CD8-positive, alpha-beta memory T cell (primary cell): ENCODE data around the gene ADGRB2. TPM values are rescaled to one million over a fixed set of nuclear protein-coding genes. Genes with fewer than 3 reads are reported as not detected.
A peak's percentile ranks its signal among the peaks of the same experiment; 100 is the strongest.

Experiments used
- CTCF ChIA-PET: fragments of 350-600 bp; sonication (Branson Sonifier 250); formaldehyde crosslinking; loops from one replicate; lab custom pipeline; 2021; ENCODE audit warnings: antibody characterized with exemption; lab: Charles Lee
- POLR2A ChIA-PET: fragments of 350-600 bp; sonication (Branson Sonifier 250); formaldehyde crosslinking; loops from one replicate; lab custom pipeline; 2021; ENCODE audit warnings: antibody characterized with exemption; lab: Charles Lee
- DNase-seq, 5 donors: peaks; one replicate each; pipeline versions ENCODE4 v3.0.0 to v3.0.0-alpha.2; 2020 to 2022; ENCODE audit warnings: mixed read lengths in 1 of 5
- H3K27ac ChIP-seq: one replicate; pipeline ENCODE4 v1.7.0; 2013; ENCODE audit warnings: low read depth, mild to moderate bottlenecking, low read length, moderate library complexity
- H3K27me3 ChIP-seq: 2 replicates; pipeline ENCODE4 v1.7.0; 2013; ENCODE audit warnings: low read length, mild to moderate bottlenecking; ENCODE audit not compliant: insufficient read depth, poor library complexity, severe bottlenecking
- H3K36me3 ChIP-seq: 2 replicates; pipeline ENCODE4 v1.7.0; 2013; ENCODE audit warnings: mild to moderate bottlenecking, low read length, moderate library complexity; ENCODE audit not compliant: insufficient read depth
- H3K4me1 ChIP-seq: 2 replicates; pipeline ENCODE4 v1.7.0; 2013; ENCODE audit warnings: mild to moderate bottlenecking, low read length, moderate library complexity; ENCODE audit not compliant: insufficient read depth
- H3K4me3 ChIP-seq: 2 replicates; pipeline ENCODE4 v1.7.0; 2013; ENCODE audit warnings: mild to moderate bottlenecking, low read length
- H3K9me3 ChIP-seq: 2 replicates; pipeline ENCODE4 v1.7.0; 2013; ENCODE audit warnings: mild to moderate bottlenecking, low read length
- H3K27ac Mint-ChIP-seq, 8 donors: one replicate each; pipeline ENCODE4 v1.8.0; 2020 to 2021; ENCODE audit warnings: mixed read lengths in 8 of 8, mild to moderate bottlenecking in 6 of 8, inconsistent platforms in 3 of 8, moderate library complexity in 3 of 8
- H3K27me3 Mint-ChIP-seq, 2 donors: one replicate each; pipeline ENCODE4 v1.8.0; 2020 to 2021; ENCODE audit warnings: mixed read lengths in 2 of 2, mild to moderate bottlenecking in 1 of 2, moderate library complexity in 1 of 2
- H3K36me3 Mint-ChIP-seq, 3 donors: one replicate each; pipeline ENCODE4 v1.8.0; 2020 to 2021; ENCODE audit warnings: mixed read lengths in 3 of 3, inconsistent platforms in 1 of 3, mild to moderate bottlenecking in 1 of 3
- H3K4me1 Mint-ChIP-seq, 3 donors: one replicate each; pipeline ENCODE4 v1.8.0; 2020 to 2021; ENCODE audit warnings: mixed read lengths in 3 of 3, inconsistent platforms in 1 of 3, mild to moderate bottlenecking in 1 of 3
- H3K4me3 Mint-ChIP-seq, 7 donors: one replicate each; pipeline ENCODE4 v1.8.0; 2020 to 2021; ENCODE audit warnings: mixed read lengths in 7 of 7, mild to moderate bottlenecking in 6 of 7, moderate library complexity in 4 of 7, inconsistent platforms in 2 of 7
- H3K9me3 Mint-ChIP-seq, 5 donors: one replicate each; pipeline ENCODE4 v1.8.0; 2020 to 2022; ENCODE audit warnings: mixed read lengths in 5 of 5, mild to moderate bottlenecking in 3 of 5, moderate library complexity in 2 of 5, inconsistent platforms in 1 of 5
- polyA plus RNA-seq: library from polyadenylated mRNA; unstranded; fragments of 300-500 nt; fragmentation: Illumina TruSeq; gene quantifications from one replicate; pipeline ENCODE4 v1.2.3, GENCODE V29; 2021
- total RNA-seq, 2 experiments: library from RNA; stranded (reverse); gene quantifications; one replicate each; pipeline ENCODE4 v1.2.3, GENCODE V29; 2021

Gene ADGRB2
- total and polyA plus RNA-seq, 3 experiments from 2014 or later = 0.24 to 0.57 (median 0.35) TPM

DNA sequence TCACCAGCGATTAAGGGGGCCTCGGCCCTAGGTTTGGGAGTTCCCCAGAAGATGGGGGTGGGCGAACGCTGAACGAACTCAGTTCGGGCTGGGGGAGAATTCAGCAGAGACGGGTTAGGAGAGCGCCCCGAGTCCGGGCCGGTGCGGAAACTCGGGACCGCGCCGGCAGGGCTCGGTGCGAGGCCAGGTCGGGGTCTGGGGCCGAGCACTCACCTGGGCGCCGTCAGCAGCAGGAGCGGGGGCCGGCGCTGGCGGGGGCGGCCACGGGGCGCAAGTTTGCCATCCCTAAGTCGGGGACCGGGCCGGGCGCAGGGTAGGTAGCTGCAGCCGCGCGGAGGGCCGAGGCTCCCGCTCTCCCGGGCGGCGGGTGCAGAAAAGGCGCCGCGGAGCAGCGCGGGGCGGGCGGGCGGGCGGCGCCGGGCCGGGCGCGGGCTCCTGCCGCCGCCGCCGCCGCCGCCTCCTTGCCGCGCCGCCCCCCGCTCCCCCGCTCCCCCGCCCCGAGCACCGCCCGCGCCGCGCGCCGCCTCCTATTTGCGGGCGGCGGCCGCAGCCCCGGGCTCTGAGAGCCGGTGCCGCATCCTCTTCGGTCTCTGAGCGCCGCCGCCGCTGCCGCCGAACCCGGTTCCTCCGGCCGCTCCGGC is 349 bp downstream of the ADGRB2 start:
- H3K27me3 Mint-ChIP-seq = peaks cover 13 to 14% of the 10 kb centered on the region in 2 donors
- H3K4me3 Mint-ChIP-seq = peak overlapping the region; percentile 79 to 92 (median 81)
- H3K9me3 ChIP-seq = no peaks in the 10 kb centered on the region
- H3K27me3 ChIP-seq = peaks cover 18% of the 10 kb centered on the region
- H3K27ac Mint-ChIP-seq = peak overlapping the region in 1 of 8 donors; percentile 60
- H3K27ac ChIP-seq = no peak overlapping the region
- H3K4me1 Mint-ChIP-seq = peaks cover 23 to 43% (median 25%) of the 10 kb centered on the region in 3 donors
- POLR2A ChIA-PET = no interaction called here
- CTCF ChIA-PET = interaction anchor here (0.7 to 6.6 kb wide), 12 partner anchors 13 to 200 kb away, joined by 3 to 54 read pairs (median 5); no protein-coding TSS in a partner anchor
- H3K4me1 ChIP-seq = peaks cover 32% of the 10 kb centered on the region
- H3K4me3 ChIP-seq = peak overlapping the region; percentile 60
- H3K36me3 Mint-ChIP-seq = peaks cover 0 to 1% (median 0%) of the 10 kb centered on the region in 3 donors
- no peaks in the 10 kb centered on the region for H3K36me3 ChIP-seq
- DNase-seq = peak in 2 of 5 donors; percentile 21 to 33
- H3K9me3 Mint-ChIP-seq = no peaks in the 10 kb centered on the region

DNA sequence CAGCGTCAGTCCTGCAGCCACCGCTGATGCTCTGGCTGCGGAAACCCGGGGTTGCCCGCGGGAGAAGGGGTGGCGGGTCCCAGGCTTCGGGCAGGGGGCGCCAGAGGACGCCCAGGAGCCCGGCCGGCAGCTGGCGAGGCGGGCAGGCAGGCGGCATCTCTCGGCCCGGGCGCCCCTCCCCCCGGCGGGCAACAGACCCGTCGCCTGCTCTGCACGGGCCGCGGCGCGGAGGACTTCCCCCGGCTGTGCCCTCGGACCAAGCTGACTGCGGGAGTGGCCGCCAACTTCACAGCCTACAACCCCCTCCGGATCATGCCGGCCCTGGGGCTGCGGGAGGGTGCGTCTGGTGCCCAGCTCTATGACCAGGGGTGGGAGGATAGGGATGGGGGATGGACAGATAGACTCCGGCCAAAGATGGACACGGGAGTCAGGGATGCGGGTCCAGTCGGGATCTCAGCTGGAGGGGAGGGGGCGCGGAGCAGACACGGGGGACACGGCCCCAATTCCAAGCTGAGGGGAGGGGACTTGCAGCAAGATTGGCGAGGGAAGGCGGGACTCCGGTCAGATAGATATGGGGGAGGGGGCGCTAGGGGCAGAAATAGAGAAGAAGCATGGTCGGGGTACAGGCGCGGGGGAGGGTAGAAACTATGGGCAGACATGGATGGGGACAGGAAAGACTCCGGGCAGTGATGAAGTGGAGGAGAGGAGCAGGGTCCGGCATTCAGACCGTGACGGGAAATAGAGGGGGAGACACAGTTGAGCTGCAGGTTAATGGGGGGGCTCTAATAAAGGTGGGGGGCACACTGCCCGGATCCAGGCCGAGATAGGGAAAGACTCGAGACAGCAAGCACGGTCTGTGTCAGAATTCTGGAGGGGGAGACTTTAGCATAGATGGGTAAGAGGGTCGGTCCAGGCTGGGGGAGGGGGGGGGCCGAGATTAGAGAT is 1.1 kb downstream of the ADGRB2 start:
- H3K4me3 ChIP-seq = peak overlapping the region; percentile 60
- POLR2A ChIA-PET = no interaction called here
- H3K9me3 ChIP-seq = no peaks in the 10 kb centered on the region
- CTCF ChIA-PET = interaction anchor here (0.7 to 6.6 kb wide), 15 partner anchors 12 to 223 kb away, joined by 3 to 54 read pairs (median 5); no protein-coding TSS in a partner anchor
- peak; percentile 60 to 78 (median 67) for DNase-seq
- H3K4me1 ChIP-seq = peaks cover 32% of the 10 kb centered on the region
- Mint-ChIP-seq H3K36me3 (peaks cover 0 to 1% (median 0%) of the 10 kb centered on the region in 3 donors), H3K9me3 (no peaks in the 10 kb centered on the region), H3K4me3 (peak overlapping the region; percentile 79 to 92 (median 81)), H3K27me3 (peaks cover 13 to 14% of the 10 kb centered on the region in 2 donors), H3K27ac (peak overlapping the region in 2 of 8 donors; percentile 21 to 42), H3K4me1 (peaks cover 20 to 41% (median 22%) of the 10 kb centered on the region in 3 donors)
- H3K27ac ChIP-seq = no peak overlapping the region
- no peaks in the 10 kb centered on the region for H3K36me3 ChIP-seq
- peaks cover 18% of the 10 kb centered on the region for H3K27me3 ChIP-seq

DNA sequence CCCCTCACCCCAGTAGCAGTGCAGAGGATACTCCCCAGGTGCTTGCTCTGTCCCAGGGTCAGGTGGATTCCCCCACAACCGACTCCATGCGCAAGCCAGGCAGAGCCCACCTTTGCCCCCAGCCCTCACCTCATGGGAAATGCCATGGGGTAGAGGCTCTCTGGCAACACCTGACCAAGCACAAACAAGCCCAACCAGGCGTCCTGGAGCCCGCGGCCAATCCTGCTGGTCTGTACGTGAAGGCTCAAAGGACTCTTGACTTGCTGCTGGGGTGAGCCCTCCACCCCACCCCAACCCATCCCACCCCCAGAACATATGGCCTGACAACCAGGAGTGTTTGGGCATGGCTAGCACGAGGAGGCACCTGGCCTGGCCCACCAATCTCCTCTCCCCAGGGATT is 1.8 kb downstream of the ADGRB2 start:
- Histone ChIP-seq H3K9me3 (no peaks in the 10 kb centered on the region), H3K36me3 (no peaks in the 10 kb centered on the region), H3K27me3 (peaks cover 18% of the 10 kb centered on the region), H3K4me1 (peaks cover 32% of the 10 kb centered on the region), H3K27ac (no peak overlapping the region), H3K4me3 (no peak overlapping the region)
- peaks cover 0 to 1% (median 0%) of the 10 kb centered on the region in 3 donors for H3K36me3 Mint-ChIP-seq
- H3K4me3 Mint-ChIP-seq = peak overlapping the region in 6 of 7 donors; percentile 26 to 79 (median 58)
- POLR2A ChIA-PET = no interaction called here
- no peaks in the 10 kb centered on the region for H3K9me3 Mint-ChIP-seq
- peaks cover 20 to 41% (median 22%) of the 10 kb centered on the region in 3 donors for H3K4me1 Mint-ChIP-seq
- CTCF ChIA-PET = interaction anchor here (0.9 to 6.6 kb wide), 9 partner anchors 11 to 223 kb away, joined by 3 to 54 read pairs (median 6); no protein-coding TSS in a partner anchor
- DNase-seq = no peak
- peaks cover 13 to 14% of the 10 kb centered on the region in 2 donors for H3K27me3 Mint-ChIP-seq
- H3K27ac Mint-ChIP-seq = no peak overlapping the region

DNA sequence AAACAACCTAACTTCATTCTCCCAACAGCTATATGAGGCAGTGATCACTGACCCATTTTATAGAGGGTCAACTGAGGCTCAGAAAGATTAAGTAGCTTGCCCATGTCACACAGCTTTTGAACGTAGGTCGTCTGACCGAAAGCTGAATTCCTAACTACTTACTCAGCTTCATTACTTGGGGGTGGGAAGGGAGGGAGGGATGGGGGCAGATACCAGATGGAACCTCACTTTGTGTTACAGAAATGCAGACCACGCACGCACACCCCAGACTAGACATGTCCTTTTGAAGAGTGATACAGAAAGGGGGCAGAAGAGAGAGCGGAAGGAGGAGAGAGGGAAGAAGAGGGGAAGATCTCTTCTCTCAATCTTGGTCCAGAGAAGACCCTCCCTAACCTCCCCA is 2.3 kb downstream of the ADGRB2 start:
- Mint-ChIP-seq H3K9me3 (no peaks in the 10 kb centered on the region), H3K27ac (no peak overlapping the region), H3K4me3 (peak overlapping the region; percentile 44 to 85 (median 72)), H3K36me3 (peaks cover 0 to 1% (median 0%) of the 10 kb centered on the region in 3 donors), H3K27me3 (peaks cover 13 to 14% of the 10 kb centered on the region in 2 donors), H3K4me1 (peaks cover 20 to 41% (median 22%) of the 10 kb centered on the region in 3 donors)
- Histone ChIP-seq H3K4me3 (no peak overlapping the region), H3K4me1 (peaks cover 32% of the 10 kb centered on the region), H3K27ac (no peak overlapping the region), H3K9me3 (no peaks in the 10 kb centered on the region), H3K27me3 (peaks cover 18% of the 10 kb centered on the region), H3K36me3 (no peaks in the 10 kb centered on the region)
- POLR2A ChIA-PET = no interaction called here
- CTCF ChIA-PET = interaction anchor here (1.6 to 6.6 kb wide), 5 partner anchors 10 to 224 kb away, joined by 4 to 54 read pairs (median 8); no protein-coding TSS in a partner anchor
- no peak for DNase-seq

DNA sequence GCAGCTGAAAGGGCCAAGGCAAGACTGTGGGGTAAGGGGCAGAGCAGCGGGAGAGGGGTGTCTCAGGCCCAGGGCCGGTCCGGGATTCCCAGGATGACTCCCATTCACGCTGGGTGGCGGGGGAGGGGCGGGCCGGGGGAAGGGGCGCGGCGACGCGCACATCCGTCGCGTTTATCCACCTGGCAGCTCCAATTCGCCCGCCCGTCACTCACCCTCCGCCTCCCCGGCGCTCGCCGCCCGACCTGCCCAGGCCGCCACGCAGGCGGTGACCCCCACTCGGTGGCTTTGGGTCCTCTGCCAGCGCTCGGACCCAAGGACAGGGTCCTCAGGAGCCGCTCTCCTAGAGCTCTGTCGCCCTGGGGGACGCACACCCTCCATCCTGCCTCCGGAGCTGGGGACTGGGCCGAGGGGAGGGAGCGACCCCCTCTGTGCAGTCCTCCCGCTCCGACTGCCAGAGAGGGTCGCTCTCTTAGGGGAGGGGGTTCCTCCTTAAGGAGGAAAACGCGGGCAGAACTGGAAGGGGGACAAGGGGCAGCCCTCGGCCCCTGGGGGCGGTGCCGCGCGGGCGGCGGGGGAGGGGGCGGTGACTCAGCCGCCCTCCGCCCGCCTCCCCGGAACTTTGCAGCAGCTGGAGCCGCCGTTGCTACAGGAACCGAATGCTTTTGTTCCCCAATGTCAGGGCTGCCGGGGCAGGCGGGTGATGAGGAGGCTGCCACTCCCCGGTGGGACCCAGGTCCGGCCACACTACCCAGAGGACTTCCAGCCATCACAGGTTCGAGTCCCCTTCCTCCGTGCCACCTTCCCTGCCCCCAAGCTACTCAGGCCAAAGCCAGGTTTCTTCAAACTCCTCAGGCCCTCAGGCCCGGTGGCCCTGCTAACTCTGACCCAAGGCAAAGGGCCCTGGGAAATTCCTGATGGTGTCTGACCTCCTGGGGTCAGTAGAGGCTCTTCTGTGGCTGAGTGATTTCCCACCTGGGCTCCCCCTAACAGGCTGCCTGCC is 3.4 kb downstream of the ADGRB2 start:
- H3K27ac Mint-ChIP-seq = peak overlapping the region in 2 of 8 donors; percentile 11 to 73
- Histone ChIP-seq H3K4me3 (peak overlapping the region; percentile 67), H3K4me1 (peaks cover 32% of the 10 kb centered on the region), H3K27me3 (peaks cover 18% of the 10 kb centered on the region), H3K36me3 (no peaks in the 10 kb centered on the region), H3K9me3 (no peaks in the 10 kb centered on the region), H3K27ac (no peak overlapping the region)
- H3K9me3 Mint-ChIP-seq = no peaks in the 10 kb centered on the region
- POLR2A ChIA-PET = interaction anchor here (0.8 to 1.5 kb wide), 4 partner anchors 8 to 253 kb away, joined by 3 to 4 read pairs (median 4); partner anchors contain the start of gene KHDRBS1
- peak; percentile 49 to 82 (median 55) for DNase-seq
- H3K4me1 Mint-ChIP-seq = peaks cover 20 to 41% (median 22%) of the 10 kb centered on the region in 3 donors
- H3K4me3 Mint-ChIP-seq = peak overlapping the region; percentile 56 to 88 (median 71)
- CTCF ChIA-PET = interaction anchor here (0.8 to 6.6 kb wide), 7 partner anchors 9 to 98 kb away, joined by 4 to 54 read pairs (median 5); no protein-coding TSS in a partner anchor
- peaks cover 13 to 14% of the 10 kb centered on the region in 2 donors for H3K27me3 Mint-ChIP-seq
- H3K36me3 Mint-ChIP-seq = peaks cover 0 to 1% (median 0%) of the 10 kb centered on the region in 3 donors

DNA sequence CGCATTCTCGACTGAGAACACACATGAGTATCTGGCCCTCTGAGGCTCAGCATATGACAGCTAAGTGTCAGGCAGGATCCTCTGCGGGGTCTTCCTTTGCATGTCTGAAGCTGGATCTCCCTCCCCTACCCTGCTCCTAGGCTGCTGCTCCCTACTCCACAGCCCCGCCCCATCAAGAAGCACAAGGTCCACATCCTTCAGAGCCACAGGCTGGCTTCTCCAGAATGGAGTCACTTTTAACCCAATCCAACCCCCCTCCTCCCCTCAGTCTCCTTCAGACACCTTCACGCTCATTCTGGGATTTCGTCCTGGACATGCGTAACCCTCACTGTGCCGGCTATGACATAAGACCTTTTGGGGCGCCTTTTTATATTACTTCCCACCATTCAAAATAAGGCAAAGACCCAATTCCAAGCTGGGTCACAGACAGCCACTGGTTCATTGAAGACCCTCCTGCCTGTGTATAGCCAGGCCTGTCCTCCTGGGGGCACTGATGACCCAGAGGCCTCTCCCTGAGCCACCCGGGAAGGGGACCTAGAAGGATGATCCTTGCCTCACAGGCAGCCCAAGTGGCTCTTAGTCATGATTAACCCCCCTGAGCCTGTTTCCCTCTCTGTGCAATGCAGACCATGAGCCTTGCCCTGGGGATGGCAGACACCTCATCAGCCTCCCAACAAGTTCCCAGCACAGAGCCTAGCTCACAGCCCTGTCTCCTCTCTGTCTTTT is 4.7 kb downstream of the ADGRB2 start:
- Histone ChIP-seq H3K4me1 (peaks cover 26% of the 10 kb centered on the region), H3K36me3 (no peaks in the 10 kb centered on the region), H3K27me3 (peaks cover 18% of the 10 kb centered on the region), H3K27ac (no peak overlapping the region), H3K4me3 (no peak overlapping the region), H3K9me3 (no peaks in the 10 kb centered on the region)
- Mint-ChIP-seq H3K9me3 (no peaks in the 10 kb centered on the region), H3K27ac (peak overlapping the region in 1 of 8 donors; percentile 16), H3K4me3 (peak overlapping the region; percentile 21 to 71 (median 49)), H3K4me1 (peaks cover 20 to 34% (median 20%) of the 10 kb centered on the region in 3 donors), H3K36me3 (no peaks in the 10 kb centered on the region), H3K27me3 (peaks cover 12 to 13% of the 10 kb centered on the region in 2 donors)
- POLR2A ChIA-PET = interaction anchor here (0.5 to 1.2 kb wide), 2 partner anchors 29 to 160 kb away, joined by 4 to 5 read pairs; no protein-coding TSS in a partner anchor
- no peak for DNase-seq
- CTCF ChIA-PET = interaction anchor here (0.9 to 6.6 kb wide), 5 partner anchors 9 to 43 kb away, joined by 4 to 54 read pairs (median 5); no protein-coding TSS in a partner anchor
